ENCODE measurements around the gene HK1.

DNA sequence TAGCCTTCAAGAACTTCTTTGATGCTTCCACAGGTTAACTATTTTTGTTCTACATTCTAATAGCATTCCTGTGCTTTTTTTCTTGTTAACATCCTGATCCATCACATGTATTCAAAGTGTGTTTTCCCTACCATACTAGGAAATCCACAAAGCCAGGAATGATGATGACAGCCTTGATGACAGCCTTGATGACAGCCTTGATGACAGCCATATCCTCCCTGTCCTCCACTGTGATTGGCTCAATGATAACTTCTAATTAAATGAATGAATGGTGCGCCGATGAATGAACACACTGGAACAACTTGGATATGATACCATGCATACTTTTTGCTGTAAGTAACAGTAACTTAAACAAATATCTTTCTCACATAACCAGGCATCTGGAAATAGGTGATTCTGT lies 146.7 kb downstream of the HK1 start:
- TF ChIP-seq, protein P1, sequence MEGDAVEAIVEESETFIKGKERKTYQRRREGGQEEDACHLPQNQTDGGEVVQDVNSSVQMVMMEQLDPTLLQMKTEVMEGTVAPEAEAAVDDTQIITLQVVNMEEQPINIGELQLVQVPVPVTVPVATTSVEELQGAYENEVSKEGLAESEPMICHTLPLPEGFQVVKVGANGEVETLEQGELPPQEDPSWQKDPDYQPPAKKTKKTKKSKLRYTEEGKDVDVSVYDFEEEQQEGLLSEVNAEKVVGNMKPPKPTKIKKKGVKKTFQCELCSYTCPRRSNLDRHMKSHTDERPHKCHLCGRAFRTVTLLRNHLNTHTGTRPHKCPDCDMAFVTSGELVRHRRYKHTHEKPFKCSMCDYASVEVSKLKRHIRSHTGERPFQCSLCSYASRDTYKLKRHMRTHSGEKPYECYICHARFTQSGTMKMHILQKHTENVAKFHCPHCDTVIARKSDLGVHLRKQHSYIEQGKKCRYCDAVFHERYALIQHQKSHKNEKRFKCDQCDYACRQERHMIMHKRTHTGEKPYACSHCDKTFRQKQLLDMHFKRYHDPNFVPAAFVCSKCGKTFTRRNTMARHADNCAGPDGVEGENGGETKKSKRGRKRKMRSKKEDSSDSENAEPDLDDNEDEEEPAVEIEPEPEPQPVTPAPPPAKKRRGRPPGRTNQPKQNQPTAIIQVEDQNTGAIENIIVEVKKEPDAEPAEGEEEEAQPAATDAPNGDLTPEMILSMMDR (IDR thresholded peaks at IDR 0.05): no peak
- TF ChIP-seq POLR2A (IDR thresholded peaks at IDR 0.05): no peak

All from breast epithelium (tissue), 3 donors.